ENCODE data around the gene APOL6. TPM values are rescaled to one million over a fixed set of nuclear protein-coding genes. Genes with fewer than 3 reads are reported as not detected.
A peak's percentile ranks its signal among the peaks of the same experiment; 100 is the strongest.

The APOL6 gene
- total and polyA plus RNA-seq, 2 of the 13 experiments (the other 11 are each of a cell fraction or from before 2014, with no cell fraction given) = 5.2 to 7.5 TPM

- TF ChIP-seq, protein P1, sequence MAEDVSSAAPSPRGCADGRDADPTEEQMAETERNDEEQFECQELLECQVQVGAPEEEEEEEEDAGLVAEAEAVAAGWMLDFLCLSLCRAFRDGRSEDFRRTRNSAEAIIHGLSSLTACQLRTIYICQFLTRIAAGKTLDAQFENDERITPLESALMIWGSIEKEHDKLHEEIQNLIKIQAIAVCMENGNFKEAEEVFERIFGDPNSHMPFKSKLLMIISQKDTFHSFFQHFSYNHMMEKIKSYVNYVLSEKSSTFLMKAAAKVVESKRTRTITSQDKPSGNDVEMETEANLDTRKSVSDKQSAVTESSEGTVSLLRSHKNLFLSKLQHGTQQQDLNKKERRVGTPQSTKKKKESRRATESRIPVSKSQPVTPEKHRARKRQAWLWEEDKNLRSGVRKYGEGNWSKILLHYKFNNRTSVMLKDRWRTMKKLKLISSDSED (CRISPR knock-in tag; IDR thresholded peaks at IDR 0.05) = no peak
- TF ChIP-seq SIX1 (CRISPR knock-in tag; IDR thresholded peaks at IDR 0.05; ENCODE audit: borderline replicate concordance) (no peak), POLR2A (IDR thresholded peaks at IDR 0.05; ENCODE audit: insufficient read depth in 1 of 2, low read depth in 2 of 2, low read length in 2 of 2) (no peak), ZNF687 (CRISPR knock-in tag; IDR thresholded peaks at IDR 0.05) (peak; percentile 63), SNAI1 (CRISPR knock-in tag; IDR thresholded peaks at IDR 0.05; ENCODE audit: borderline replicate concordance) (no peak), ZSCAN22 (CRISPR knock-in tag; IDR thresholded peaks at IDR 0.05) (no peak), CHCHD3 (CRISPR knock-in tag; IDR thresholded peaks at IDR 0.05) (no peak), AHR (CRISPR knock-in tag; IDR thresholded peaks at IDR 0.05) (no peak), ZBTB26 (CRISPR knock-in tag; IDR thresholded peaks at IDR 0.05; ENCODE audit: borderline replicate concordance) (no peak), GFI1 (CRISPR knock-in tag; IDR thresholded peaks at IDR 0.05; ENCODE audit: borderline replicate concordance) (no peak), ZNF75D (CRISPR knock-in tag; IDR thresholded peaks at IDR 0.05; ENCODE audit: borderline replicate concordance) (no peak), NFYB (CRISPR knock-in tag; IDR thresholded peaks at IDR 0.05) (no peak), CEBPG (CRISPR knock-in tag; IDR thresholded peaks at IDR 0.05) (no peak), TRIM22 (IDR thresholded peaks at IDR 0.05) (no peak), ZNF124 (CRISPR knock-in tag; IDR thresholded peaks at IDR 0.05) (no peak), ZMYM3 (CRISPR knock-in tag; IDR thresholded peaks at IDR 0.05) (no peak), ZNF224 (CRISPR knock-in tag; IDR thresholded peaks at IDR 0.05) (no peak)
These were observed 5.9 kb upstream of the APOL6 start (continued) for GRCh38 chr22:35642305-35642741.
